Measurements from ENCODE around the gene AKAP13.

AKAP13 gene

DNA sequence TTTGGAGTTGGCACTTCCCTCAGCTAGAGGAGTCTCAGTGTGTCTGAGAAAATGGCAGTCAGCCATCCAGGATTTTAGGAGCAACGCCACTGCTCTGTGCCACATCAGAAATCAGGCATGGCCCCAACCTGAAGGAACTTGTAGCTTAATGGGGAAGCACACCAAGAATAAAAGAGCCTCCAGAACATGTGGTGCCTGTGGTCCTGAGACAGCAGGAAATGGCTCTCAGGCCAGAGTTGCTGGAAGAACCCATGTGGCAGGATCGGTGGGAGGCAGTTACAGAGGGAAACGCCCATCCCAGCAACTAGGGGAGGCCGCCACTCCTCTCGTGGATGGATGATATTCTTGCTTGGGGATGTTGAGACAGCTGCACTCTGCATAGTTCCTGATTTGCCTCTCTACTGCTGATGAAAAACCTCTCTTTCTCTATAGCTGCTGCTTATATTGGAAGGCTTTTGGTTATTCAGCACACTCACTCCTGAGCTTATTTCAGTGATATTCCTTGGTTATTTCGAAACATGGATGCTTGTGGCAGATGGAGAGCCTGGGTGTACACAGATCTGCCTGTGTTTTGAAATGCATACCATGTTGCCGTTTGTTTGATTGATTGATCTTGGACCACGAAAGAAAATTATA, 361.9 kb downstream of the AKAP13 start:
- Histone ChIP-seq H3K36me3 (replicated peaks; ENCODE audit: low read depth, low read length) (peaks cover 69% of the 10 kb centered on the region), H3K4me3 (ENCODE audit: low read length) (no peak overlapping the region), H3K9me3 (ENCODE audit: insufficient read depth, low read length) (no peaks in the 10 kb centered on the region), H3K27me3 (ENCODE audit: low read depth, low read length) (no peaks in the 10 kb centered on the region), H3K4me2 (ENCODE audit: low read length) (no peak overlapping the region), H3K79me2 (ENCODE audit: low read length) (no peaks in the 10 kb centered on the region), H3K9ac (ENCODE audit: low read length) (no peak overlapping the region), H3K4me1 (ENCODE audit: low read length) (no peaks in the 10 kb centered on the region), H3K27ac (ENCODE audit: low read length) (no peak overlapping the region), H2AFZ (ENCODE audit: low read depth, low read length) (no peak overlapping the region), H4K20me1 (ENCODE audit: insufficient read depth, low read length) (peaks cover 13% of the 10 kb centered on the region; the same call in 1 of the 2 replicates)
- no peak for TF ChIP-seq EZH2phosphoT487 (IDR thresholded peaks at IDR 0.05; ENCODE audit: low read depth)
- TF ChIP-seq, protein P1, sequence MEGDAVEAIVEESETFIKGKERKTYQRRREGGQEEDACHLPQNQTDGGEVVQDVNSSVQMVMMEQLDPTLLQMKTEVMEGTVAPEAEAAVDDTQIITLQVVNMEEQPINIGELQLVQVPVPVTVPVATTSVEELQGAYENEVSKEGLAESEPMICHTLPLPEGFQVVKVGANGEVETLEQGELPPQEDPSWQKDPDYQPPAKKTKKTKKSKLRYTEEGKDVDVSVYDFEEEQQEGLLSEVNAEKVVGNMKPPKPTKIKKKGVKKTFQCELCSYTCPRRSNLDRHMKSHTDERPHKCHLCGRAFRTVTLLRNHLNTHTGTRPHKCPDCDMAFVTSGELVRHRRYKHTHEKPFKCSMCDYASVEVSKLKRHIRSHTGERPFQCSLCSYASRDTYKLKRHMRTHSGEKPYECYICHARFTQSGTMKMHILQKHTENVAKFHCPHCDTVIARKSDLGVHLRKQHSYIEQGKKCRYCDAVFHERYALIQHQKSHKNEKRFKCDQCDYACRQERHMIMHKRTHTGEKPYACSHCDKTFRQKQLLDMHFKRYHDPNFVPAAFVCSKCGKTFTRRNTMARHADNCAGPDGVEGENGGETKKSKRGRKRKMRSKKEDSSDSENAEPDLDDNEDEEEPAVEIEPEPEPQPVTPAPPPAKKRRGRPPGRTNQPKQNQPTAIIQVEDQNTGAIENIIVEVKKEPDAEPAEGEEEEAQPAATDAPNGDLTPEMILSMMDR (IDR thresholded peaks at IDR 0.05; ENCODE audit: low read depth, low read length) = no peak

DNA sequence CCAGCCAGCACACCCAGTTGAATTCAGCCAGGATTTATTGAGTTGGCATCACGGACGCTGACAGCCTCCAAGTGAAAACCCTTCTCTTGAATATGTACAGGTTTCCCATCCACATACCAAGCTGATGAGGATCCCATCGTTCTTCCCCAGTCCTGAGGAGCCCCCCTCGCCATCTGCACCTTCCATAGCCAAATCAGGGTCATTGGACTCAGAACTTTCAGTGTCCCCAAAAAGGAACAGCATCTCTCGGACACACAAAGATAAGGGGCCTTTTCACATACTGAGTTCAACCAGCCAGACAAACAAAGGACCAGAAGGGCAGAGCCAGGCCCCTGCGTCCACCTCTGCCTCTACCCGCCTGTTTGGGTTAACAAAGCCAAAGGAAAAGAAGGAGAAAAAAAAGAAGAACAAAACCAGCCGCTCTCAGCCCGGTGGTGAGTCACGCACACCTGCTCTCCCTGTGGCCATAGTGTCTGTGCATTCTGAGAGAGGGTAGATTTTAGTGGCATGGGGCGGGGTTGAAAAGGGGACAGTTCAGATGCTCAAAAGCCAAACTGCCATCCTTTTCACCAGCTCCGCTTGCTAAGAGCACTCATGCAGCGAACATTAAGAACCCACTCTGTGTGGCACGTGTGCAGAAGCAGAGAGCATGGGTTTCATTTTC, 363.1 kb downstream of the AKAP13 start:
- H3K4me1 ChIP-seq (ENCODE audit: low read length) = no peaks in the 10 kb centered on the region
- no peaks in the 10 kb centered on the region for H3K27me3 ChIP-seq (ENCODE audit: low read depth, low read length)
- no peaks in the 10 kb centered on the region for H3K79me2 ChIP-seq (ENCODE audit: low read length)
- no peak overlapping the region for H3K9ac ChIP-seq (ENCODE audit: low read length)
- H3K4me3 ChIP-seq (ENCODE audit: low read length) = no peak overlapping the region
- TF ChIP-seq, protein P1 (IDR thresholded peaks at IDR 0.05; ENCODE audit: low read depth, low read length) = no peak
- TF ChIP-seq EZH2phosphoT487 (IDR thresholded peaks at IDR 0.05; ENCODE audit: low read depth) = no peak
- no peak overlapping the region for H2AFZ ChIP-seq (ENCODE audit: low read depth, low read length)
- no peaks in the 10 kb centered on the region for H3K9me3 ChIP-seq (ENCODE audit: insufficient read depth, low read length)
- peaks cover 13% of the 10 kb centered on the region; the same call in 1 of the 2 replicates for H4K20me1 ChIP-seq (ENCODE audit: insufficient read depth, low read length)
- no peak overlapping the region for H3K27ac ChIP-seq (ENCODE audit: low read length)
- H3K4me2 ChIP-seq (ENCODE audit: low read length) = no peak overlapping the region
- peaks cover 79% of the 10 kb centered on the region for H3K36me3 ChIP-seq (replicated peaks; ENCODE audit: low read depth, low read length)

DNA sequence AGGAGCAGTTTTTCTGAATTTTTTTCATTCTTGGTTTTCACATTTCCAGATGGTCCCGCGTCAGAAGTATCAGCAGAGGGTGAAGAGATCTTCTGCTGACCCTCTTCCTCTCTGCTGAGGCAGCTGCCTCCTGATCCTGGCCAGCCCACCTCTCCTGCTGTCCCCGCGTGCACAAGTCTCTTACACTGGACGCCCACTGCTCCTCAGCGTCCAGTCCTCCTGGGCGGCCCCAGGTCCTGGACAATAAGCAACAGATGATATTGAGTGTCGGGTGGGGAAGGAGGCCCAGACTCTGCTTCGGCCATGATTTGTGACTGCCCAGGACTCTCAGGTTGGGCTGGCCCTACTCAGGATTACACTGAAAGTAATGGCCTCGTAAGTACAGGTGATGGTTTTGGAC, 364.2 kb downstream of the AKAP13 start:
- Histone ChIP-seq H3K4me2 (ENCODE audit: low read length) (no peak overlapping the region), H3K27ac (ENCODE audit: low read length) (no peak overlapping the region), H3K36me3 (replicated peaks; ENCODE audit: low read depth, low read length) (peaks cover 82% of the 10 kb centered on the region), H3K4me1 (ENCODE audit: low read length) (no peaks in the 10 kb centered on the region), H4K20me1 (ENCODE audit: insufficient read depth, low read length) (peaks cover 13% of the 10 kb centered on the region; the same call in 1 of the 2 replicates), H3K9me3 (ENCODE audit: insufficient read depth, low read length) (no peaks in the 10 kb centered on the region), H3K4me3 (ENCODE audit: low read length) (no peak overlapping the region), H3K9ac (ENCODE audit: low read length) (no peak overlapping the region), H3K79me2 (ENCODE audit: low read length) (no peaks in the 10 kb centered on the region), H2AFZ (ENCODE audit: low read depth, low read length) (no peak overlapping the region), H3K27me3 (ENCODE audit: low read depth, low read length) (no peaks in the 10 kb centered on the region)
- no peak for TF ChIP-seq EZH2phosphoT487 (IDR thresholded peaks at IDR 0.05; ENCODE audit: low read depth)
- TF ChIP-seq, protein P1 (IDR thresholded peaks at IDR 0.05; ENCODE audit: low read depth, low read length) = no peak

DNA sequence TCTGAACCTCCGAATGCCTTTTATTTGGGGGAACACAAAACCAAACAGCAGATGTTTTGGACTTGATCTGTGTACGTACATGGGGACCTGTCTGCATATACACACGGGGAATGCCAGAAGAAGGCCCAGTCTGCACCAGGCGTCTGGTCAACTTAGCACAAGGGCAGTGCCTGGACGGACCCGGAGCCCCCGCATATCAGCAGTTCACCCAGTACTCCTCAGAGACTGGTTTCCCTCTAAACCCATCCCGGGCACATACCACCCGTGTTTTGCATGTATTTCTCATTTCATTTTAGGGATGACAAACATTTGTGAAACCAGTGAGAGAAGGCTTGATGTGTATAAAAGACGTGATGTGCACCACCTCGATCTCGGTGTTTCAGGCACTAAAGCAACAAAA, 364.6 kb downstream of the AKAP13 start:
- TF ChIP-seq, protein P1 (IDR thresholded peaks at IDR 0.05; ENCODE audit: low read depth, low read length) = no peak
- TF ChIP-seq EZH2phosphoT487 (IDR thresholded peaks at IDR 0.05; ENCODE audit: low read depth) = no peak
- Histone ChIP-seq H3K79me2 (ENCODE audit: low read length) (no peaks in the 10 kb centered on the region), H3K36me3 (replicated peaks; ENCODE audit: low read depth, low read length) (peaks cover 77% of the 10 kb centered on the region)

More for the DNA sequence above, 364.6 kb downstream of the AKAP13 start:
- Histone ChIP-seq H4K20me1 (ENCODE audit: insufficient read depth, low read length) (peaks cover 13% of the 10 kb centered on the region; the same call in 1 of the 2 replicates), H3K9ac (ENCODE audit: low read length) (no peak overlapping the region), H2AFZ (ENCODE audit: low read depth, low read length) (no peak overlapping the region), H3K4me3 (ENCODE audit: low read length) (no peak overlapping the region), H3K27ac (ENCODE audit: low read length) (no peak overlapping the region), H3K27me3 (ENCODE audit: low read depth, low read length) (no peaks in the 10 kb centered on the region), H3K4me2 (ENCODE audit: low read length) (no peak overlapping the region), H3K4me1 (ENCODE audit: low read length) (no peaks in the 10 kb centered on the region), H3K9me3 (ENCODE audit: insufficient read depth, low read length) (no peaks in the 10 kb centered on the region)

Measured in OCI-LY3 (cell line).